Gastroesophageal sphincter (tissue), 3 donors: ENCODE measurements around the gene RPTOR.

Experiments
- EP300 ChIP-seq: sonication (generic); formaldehyde crosslinking; IDR thresholded peaks from one replicate; pipeline ENCODE4 v1.6.1; 2017; ENCODE audit warnings: antibody characterized with exemption, mild to moderate bottlenecking
- POLR2A ChIP-seq, 2 donors: fragments of 450-650 bp; IDR thresholded peaks; one replicate each; pipeline ENCODE4 v1.6.1; 2017; ENCODE audit warnings: antibody characterized with exemption in 2 of 2, mild to moderate bottlenecking in 2 of 2, moderate library complexity in 1 of 2
- POLR2AphosphoS5 ChIP-seq: sonication (generic); formaldehyde crosslinking; IDR thresholded peaks from one replicate; pipeline ENCODE4 v1.6.1; 2017; ENCODE audit warnings: antibody characterized with exemption
- TF ChIP-seq, protein P1 (sequence below), 4 experiments: fragments of 200-600 bp in 2 of 4; fragments of 450-650 bp in 2 of 4; sonication (generic) in 1 of 4; IDR thresholded peaks; one replicate each; pipeline ENCODE4 v1.5.1; 2017 to 2019; ENCODE audit warnings: antibody characterized with exemption in 4 of 4, mild to moderate bottlenecking in 2 of 4, moderate library complexity in 2 of 4

DNA sequence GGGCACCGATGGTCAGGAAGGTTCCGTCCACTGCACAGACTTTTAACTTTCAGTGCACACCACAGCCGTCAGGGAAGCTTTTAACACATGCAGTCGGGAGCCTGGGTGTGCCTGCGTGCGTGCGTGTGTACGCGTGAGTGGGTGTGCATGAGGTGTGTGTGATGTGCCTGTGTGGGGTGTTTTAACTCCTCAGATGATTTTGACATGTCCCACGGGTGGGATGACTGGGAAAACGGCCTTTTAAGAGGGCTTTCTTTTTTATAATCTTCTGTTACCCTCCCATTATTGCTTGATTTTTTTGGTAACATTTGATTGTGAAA lies 294.3 kb downstream of the RPTOR start:
- TF ChIP-seq, protein P1, sequence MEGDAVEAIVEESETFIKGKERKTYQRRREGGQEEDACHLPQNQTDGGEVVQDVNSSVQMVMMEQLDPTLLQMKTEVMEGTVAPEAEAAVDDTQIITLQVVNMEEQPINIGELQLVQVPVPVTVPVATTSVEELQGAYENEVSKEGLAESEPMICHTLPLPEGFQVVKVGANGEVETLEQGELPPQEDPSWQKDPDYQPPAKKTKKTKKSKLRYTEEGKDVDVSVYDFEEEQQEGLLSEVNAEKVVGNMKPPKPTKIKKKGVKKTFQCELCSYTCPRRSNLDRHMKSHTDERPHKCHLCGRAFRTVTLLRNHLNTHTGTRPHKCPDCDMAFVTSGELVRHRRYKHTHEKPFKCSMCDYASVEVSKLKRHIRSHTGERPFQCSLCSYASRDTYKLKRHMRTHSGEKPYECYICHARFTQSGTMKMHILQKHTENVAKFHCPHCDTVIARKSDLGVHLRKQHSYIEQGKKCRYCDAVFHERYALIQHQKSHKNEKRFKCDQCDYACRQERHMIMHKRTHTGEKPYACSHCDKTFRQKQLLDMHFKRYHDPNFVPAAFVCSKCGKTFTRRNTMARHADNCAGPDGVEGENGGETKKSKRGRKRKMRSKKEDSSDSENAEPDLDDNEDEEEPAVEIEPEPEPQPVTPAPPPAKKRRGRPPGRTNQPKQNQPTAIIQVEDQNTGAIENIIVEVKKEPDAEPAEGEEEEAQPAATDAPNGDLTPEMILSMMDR (IDR thresholded peaks at IDR 0.05) = no peak
- no peak for TF ChIP-seq POLR2A (IDR thresholded peaks at IDR 0.05)
- no peak for TF ChIP-seq POLR2AphosphoS5
- TF ChIP-seq EP300 = no peak
